ENCODE data around the gene USP34.

The USP34 gene

GRCh38 chr2:61179701-61180639 lies 290.9 kb downstream of the USP34 start:
- Histone ChIP-seq H3K27ac (ENCODE audit: extremely low read depth, low read depth, low read length) (no peak overlapping the region), H3K36me3 (ENCODE audit: control insufficient read depth in 2 of 2, insufficient read depth in 1 of 2, low read length in 2 of 2) (peaks cover 28 to 60% of the 10 kb centered on the region in 2 experiments), H3K4me3 (ENCODE audit: low read depth, low read length) (no peak overlapping the region), H3K4me1 (ENCODE audit: control insufficient read depth, insufficient read depth, low read length) (no peaks in the 10 kb centered on the region), H3K9me3 (ENCODE audit: control insufficient read depth, insufficient read depth, low read depth, low read length) (no peaks in the 10 kb centered on the region)
- ChIA-PET POLR2A (interaction anchor here (0.6 to 1.6 kb wide), 2 partner anchors 17 to 307 kb away, joined by 3 to 5 read pairs; no protein-coding TSS in a partner anchor), CTCF (interaction anchor here (0.6 to 0.7 kb wide), 3 partner anchors 389 to 806 kb away, joined by 3 to 4 read pairs (median 3); no protein-coding TSS in a partner anchor)
- TF ChIP-seq ZNF280C (tag by site-specific recombination; IDR thresholded peaks at IDR 0.05) (no peak), ZBTB8A (tag by site-specific recombination; IDR thresholded peaks at IDR 0.05) (0 out of 2 replicates have a peak, but pooled peaks have one; percentile 17), ZNF10 (tag by site-specific recombination; IDR thresholded peaks at IDR 0.05) (peak; percentile 73), ZBTB17 (tag by site-specific recombination; IDR thresholded peaks at IDR 0.05) (0 out of 2 replicates have a peak, but pooled peaks have one; percentile 20), ZNF777 (tag by site-specific recombination; IDR thresholded peaks at IDR 0.05; ENCODE audit: borderline replicate concordance) (no peak)

- Histone ChIP-seq H3K4me1 (ENCODE audit: control insufficient read depth, insufficient read depth, low read length) (no peaks in the 10 kb centered on the region), H3K9me3 (ENCODE audit: control insufficient read depth, insufficient read depth, low read depth, low read length) (no peaks in the 10 kb centered on the region), H3K27ac (ENCODE audit: extremely low read depth, low read depth, low read length) (no peak overlapping the region), H3K36me3 (ENCODE audit: control insufficient read depth in 2 of 2, insufficient read depth in 1 of 2, low read length in 2 of 2) (peaks cover 24 to 49% of the 10 kb centered on the region in 2 experiments), H3K4me3 (ENCODE audit: low read depth, low read length) (no peak overlapping the region)
- ChIA-PET CTCF (interaction anchor here (0.6 kb wide), 2 partner anchors 469 to 807 kb away, joined by 3 to 4 read pairs; no protein-coding TSS in a partner anchor), POLR2A (interaction anchor here (0.6 to 2.4 kb wide), 6 partner anchors 18 to 453 kb away, joined by 3 to 12 read pairs (median 4); partner anchors contain the start of gene XPO1)
- no peak for TF ChIP-seq ZNF121 (tag by site-specific recombination; IDR thresholded peaks at IDR 0.05)
- TF ChIP-seq, protein P1, sequence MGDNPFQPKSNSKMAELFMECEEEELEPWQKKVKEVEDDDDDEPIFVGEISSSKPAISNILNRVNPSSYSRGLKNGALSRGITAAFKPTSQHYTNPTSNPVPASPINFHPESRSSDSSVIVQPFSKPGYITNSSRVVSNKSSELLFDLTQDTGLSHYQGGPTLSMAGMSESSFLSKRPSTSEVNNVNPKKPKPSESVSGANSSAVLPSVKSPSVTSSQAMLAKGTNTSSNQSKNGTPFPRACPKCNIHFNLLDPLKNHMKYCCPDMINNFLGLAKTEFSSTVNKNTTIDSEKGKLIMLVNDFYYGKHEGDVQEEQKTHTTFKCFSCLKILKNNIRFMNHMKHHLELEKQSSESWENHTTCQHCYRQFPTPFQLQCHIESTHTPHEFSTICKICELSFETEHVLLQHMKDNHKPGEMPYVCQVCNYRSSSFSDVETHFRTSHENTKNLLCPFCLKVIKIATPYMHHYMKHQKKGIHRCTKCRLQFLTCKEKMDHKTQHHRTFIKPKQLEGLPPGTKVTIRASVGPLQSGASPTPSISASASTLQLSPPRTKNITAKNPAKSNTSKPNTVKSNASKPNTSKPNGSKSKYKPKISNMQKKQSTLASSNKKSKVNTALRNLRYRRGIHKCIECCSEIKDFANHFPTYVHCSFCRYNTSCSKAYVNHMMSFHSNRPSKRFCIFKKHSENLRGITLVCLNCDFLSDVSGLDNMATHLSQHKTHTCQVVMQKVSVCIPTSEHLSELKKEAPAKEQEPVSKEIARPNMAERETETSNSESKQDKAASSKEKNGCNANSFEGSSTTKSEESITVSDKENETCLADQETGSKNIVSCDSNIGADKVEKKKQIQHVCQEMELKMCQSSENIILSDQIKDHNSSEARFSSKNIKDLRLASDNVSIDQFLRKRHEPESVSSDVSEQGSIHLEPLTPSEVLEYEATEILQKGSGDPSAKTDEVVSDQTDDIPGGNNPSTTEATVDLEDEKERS (tag by site-specific recombination; IDR thresholded peaks at IDR 0.05) = no peak
- TF ChIP-seq ZNF184 (tag by site-specific recombination; IDR thresholded peaks at IDR 0.05) = no peak
- 0 out of 2 replicates have a peak, but pooled peaks have one; percentile 43 for TF ChIP-seq PRDM10 (tag by site-specific recombination; IDR thresholded peaks at IDR 0.05)
- no peak for TF ChIP-seq ZNF510 (tag by site-specific recombination; IDR thresholded peaks at IDR 0.05; ENCODE audit: insufficient replicate concordance)
- TF ChIP-seq ZNF37A (tag by site-specific recombination; IDR thresholded peaks at IDR 0.05) = no peak
Observed at GRCh38 chr2:61178603-61179545, 292.0 kb downstream of the USP34 start.
